IMR-90 (cell line): ENCODE data around the gene WDR43. TPM values are rescaled to one million over a fixed set of nuclear protein-coding genes. Genes with fewer than 3 reads are reported as not detected.
A peak's percentile ranks its signal among the peaks of the same experiment; 100 is the strongest.

Experiments used
- ATAC-seq: fragments of 200-7000 bp; cut with Tn5 transposase; 2 replicates; pipeline ENCODE4 v1.9.1; 2020; ENCODE audit warnings: low read depth, mild to moderate bottlenecking, moderate library complexity
- Bru-seq: library from RNA; stranded (reverse); fragments of 400-500 nt; gene quantifications from one replicate; lab custom pipeline; 2021; lab: Mats Ljungman, UMichigan
- BruChase-seq, 2 experiments: library from RNA; stranded (reverse); fragments of 400-500 nt; gene quantifications; one replicate each; lab custom pipeline; 2021; lab: Mats Ljungman, UMichigan
- BruUV-seq: library from RNA; stranded (reverse); fragments of 400-500 nt; replicated peaks from 2 replicates; lab custom pipeline; 2021; lab: Mats Ljungman, UMichigan
- CTCF ChIA-PET: fragments of 300-600 bp; formaldehyde crosslinking; extraction: SDS; loops from one replicate; lab custom pipeline; 2021; ENCODE audit warnings: antibody characterized with exemption; lab: Yijun Ruan, JAX
- POLR2A ChIA-PET: fragments of 300-600 bp; sonication (Branson Sonifier 250); formaldehyde crosslinking; loops from one replicate; lab custom pipeline; 2022; ENCODE audit warnings: antibody characterized with exemption; ENCODE audit not compliant: unreplicated experiment; lab: Charles Lee
- DNase-seq: peaks from one replicate; pipeline ENCODE4 v3.0.0; 2013
- H2AFZ ChIP-seq: replicated peaks from 2 replicates; pipeline ENCODE3; 2013; ENCODE audit warnings: low read length, mild to moderate bottlenecking; ENCODE audit not compliant: poor library complexity
- H2AK5ac ChIP-seq: 2 replicates; pipeline ENCODE4 v1.6.1; 2013; ENCODE audit warnings: low read depth, low read length, inconsistent platforms
- H2AK9ac ChIP-seq: replicated peaks from 2 replicates; pipeline ENCODE3; 2013; ENCODE audit warnings: mild to moderate bottlenecking, low read depth, low read length, moderate library complexity; ENCODE audit not compliant: poor library complexity
- H2BK120ac ChIP-seq: 2 replicates; pipeline ENCODE4 v1.6.1; 2013; ENCODE audit warnings: low read depth, low read length, inconsistent platforms
- H2BK15ac ChIP-seq: 3 replicates; pipeline ENCODE4 v1.6.1; 2013; ENCODE audit warnings: low read depth, low read length, inconsistent platforms
- H2BK20ac ChIP-seq: 2 replicates; pipeline ENCODE4 v1.6.1; 2013; ENCODE audit warnings: low read depth, mild to moderate bottlenecking, inconsistent platforms, low read length, moderate library complexity
- H2BK5ac ChIP-seq: 2 replicates; pipeline ENCODE4 v1.6.1; 2013; ENCODE audit warnings: mild to moderate bottlenecking, low read depth, low read length, inconsistent platforms; ENCODE audit not compliant: poor library complexity, severe bottlenecking
- H3K14ac ChIP-seq: replicated peaks from 2 replicates; pipeline ENCODE4 v1.6.1; 2013; ENCODE audit warnings: low read depth, low read length, inconsistent platforms
- H3K18ac ChIP-seq: 2 replicates; pipeline ENCODE4 v1.6.1; 2013; ENCODE audit warnings: low read depth, low read length, control low read depth
- H3K23ac ChIP-seq: 2 replicates; pipeline ENCODE4 v1.6.1; 2013; ENCODE audit warnings: low read depth, low read length, inconsistent platforms
- H3K27ac ChIP-seq: 2 replicates; pipeline ENCODE4 v1.5.1; 2013; ENCODE audit warnings: mild to moderate bottlenecking, control low read depth, low read length; ENCODE audit not compliant: insufficient read depth
- H3K27me3 ChIP-seq: 2 replicates; pipeline ENCODE4 v1.6.1; 2013; ENCODE audit warnings: low read length; ENCODE audit not compliant: control insufficient read depth, insufficient read depth
- H3K36me3 ChIP-seq: 2 replicates; pipeline ENCODE4 v1.6.1; 2013; ENCODE audit warnings: low read length, mixed read lengths; ENCODE audit not compliant: control insufficient read depth, insufficient read depth
- H3K4ac ChIP-seq: 2 replicates; pipeline ENCODE4 v1.6.1; 2013; ENCODE audit warnings: low read depth, low read length, inconsistent platforms
- H3K4me1 ChIP-seq: 2 replicates; pipeline ENCODE4 v1.6.1; 2013; ENCODE audit warnings: low read length, mixed read lengths; ENCODE audit not compliant: control insufficient read depth, insufficient read depth
- H3K4me2 ChIP-seq: 2 replicates; pipeline ENCODE4 v1.6.1; 2013; ENCODE audit warnings: low read depth, mild to moderate bottlenecking, control low read depth, low read length, moderate library complexity
- H3K4me3 ChIP-seq: 2 replicates; pipeline ENCODE4 v1.5.1; 2013; ENCODE audit warnings: low read depth, mild to moderate bottlenecking, control low read depth, low read length, moderate library complexity; ENCODE audit not compliant: insufficient read depth
- H3K56ac ChIP-seq: 2 replicates; pipeline ENCODE4 v1.6.1; 2013; ENCODE audit warnings: low read length, inconsistent platforms; ENCODE audit not compliant: insufficient read depth; ENCODE audit errors: extremely low read depth
- H3K79me1 ChIP-seq, 2 experiments: 2 replicates each; pipeline ENCODE4 v1.6.1; 2013; ENCODE audit warnings: low read length in 2 of 2, inconsistent platforms in 1 of 2, low read depth in 1 of 2
- H3K9ac ChIP-seq: 2 replicates; pipeline ENCODE4 v1.6.1; 2013; ENCODE audit warnings: low read depth, low read length, control low read depth
- H3K9me1 ChIP-seq: 2 replicates; pipeline ENCODE4 v1.6.1; 2013; ENCODE audit warnings: low read length, inconsistent platforms; ENCODE audit not compliant: insufficient read depth
- H3K9me3 ChIP-seq: 2 replicates; pipeline ENCODE4 v1.6.1; 2013; ENCODE audit warnings: low read length; ENCODE audit not compliant: control insufficient read depth, insufficient read depth
- H4K20me1 ChIP-seq: 2 replicates; pipeline ENCODE4 v1.6.1; 2013; ENCODE audit warnings: low read length, inconsistent platforms; ENCODE audit not compliant: insufficient read depth
- H4K5ac ChIP-seq: 2 replicates; pipeline ENCODE4 v1.6.1; 2013; ENCODE audit warnings: mild to moderate bottlenecking, low read depth, low read length, control low read depth
- H4K8ac ChIP-seq, 2 experiments: 2 replicates each; pipeline ENCODE4 v1.6.1; 2013; ENCODE audit warnings: low read depth in 2 of 2, low read length in 2 of 2, control low read depth in 1 of 2, inconsistent platforms in 1 of 2
- H4K91ac ChIP-seq: 2 replicates; pipeline ENCODE4 v1.6.1; 2013; ENCODE audit warnings: low read depth, low read length, inconsistent platforms; ENCODE audit not compliant: insufficient read depth
- CTCF ChIP-seq: conservative IDR thresholded peaks from 2 replicates; pipeline ENCODE4 v1.5.1; 2012; ENCODE audit warnings: mild to moderate bottlenecking, low read depth, low read length, improper control_type of control experiment
- FOS ChIP-seq: fragments of 150-350 bp; IDR thresholded peaks from 2 replicates; pipeline ENCODE4 v1.6.1; 2016; ENCODE audit warnings: low read depth, low read length
- MXI1 ChIP-seq: IDR thresholded peaks from 2 replicates; pipeline ENCODE4 v1.6.1; 2012; ENCODE audit warnings: low read depth, mild to moderate bottlenecking, low read length, moderate library complexity, borderline replicate concordance
- NFE2L2 ChIP-seq: fragments of 150-350 bp; IDR thresholded peaks from 2 replicates; pipeline ENCODE4 v1.6.1; 2016; ENCODE audit warnings: low read depth, mild to moderate bottlenecking, low read length
- POLR2A ChIP-seq: IDR thresholded peaks from 2 replicates; pipeline ENCODE4 v1.6.1; 2012; ENCODE audit warnings: mild to moderate bottlenecking, low read depth, low read length
- SMC3 ChIP-seq: fragments of 150-350 bp; IDR thresholded peaks from 2 replicates; pipeline ENCODE4 v1.6.1; 2016; ENCODE audit warnings: low read depth, mild to moderate bottlenecking, antibody characterized with exemption, low read length, moderate library complexity
- WGBS, 2 experiments: methylation state at CpG; one replicate each; pipeline versions ENCODE4 v1.1.5 to v1.1.7; 2013; ENCODE audit warnings: missing lambda C conversion rate in 2 of 2; ENCODE audit not compliant: insufficient read length in 1 of 2; ENCODE audit errors: extremely low coverage in 2 of 2; 5-methylcytosine and 5-hydroxymethylcytosine counted together
- dilution Hi-C: fragments of 300-500 bp; cut with HindIII; formaldehyde crosslinking; loops from one replicate; pipeline ENCODE4 v1.14.3; 2018; ENCODE audit warnings: low sequenced_read_pairs; ENCODE audit not compliant: unreplicated experiment
- in situ Hi-C: fragments of 300-500 bp; cut with MboI; formaldehyde crosslinking; loops from 3 replicates; pipeline ENCODE4 v1.14.3; 2019; ENCODE audit warnings: low sequenced_read_pairs, inconsistent platforms, mixed read lengths
- intact Hi-C: fragments of 100-400 bp; cut with micrococcal nuclease; formaldehyde crosslinking; loops from 2 replicates; pipeline ENCODE4 v1.10.0; 2022
- long read RNA-seq: library from polyadenylated mRNA; unstranded; transcript quantifications from one replicate; pipeline ENCODE4 v2.0.0, GENCODE V29; 2021; ENCODE audit not compliant: unreplicated experiment
- polyA plus RNA-seq, 3 experiments: library from polyadenylated mRNA; depleted of rRNA; stranded (reverse); fragments of >200 nt; gene quantifications; 2 replicates each; pipeline ENCODE4 v1.2.3, GENCODE V29; 2012; ENCODE audit warnings: low replicate concordance in 1 of 3
- total RNA-seq: library from RNA; depleted of rRNA; stranded (reverse); fragments of >200 nt; gene quantifications from 2 replicates; pipeline ENCODE4 v1.2.3, GENCODE V29; 2012; rRNA removed
- TF ChIP-seq, protein P1 (sequence below): fragments of 150-350 bp; IDR thresholded peaks from 2 replicates; pipeline ENCODE4 v1.6.1; 2017; ENCODE audit warnings: mild to moderate bottlenecking, antibody characterized with exemption, low read length, low read depth

The WDR43 gene, protein sequence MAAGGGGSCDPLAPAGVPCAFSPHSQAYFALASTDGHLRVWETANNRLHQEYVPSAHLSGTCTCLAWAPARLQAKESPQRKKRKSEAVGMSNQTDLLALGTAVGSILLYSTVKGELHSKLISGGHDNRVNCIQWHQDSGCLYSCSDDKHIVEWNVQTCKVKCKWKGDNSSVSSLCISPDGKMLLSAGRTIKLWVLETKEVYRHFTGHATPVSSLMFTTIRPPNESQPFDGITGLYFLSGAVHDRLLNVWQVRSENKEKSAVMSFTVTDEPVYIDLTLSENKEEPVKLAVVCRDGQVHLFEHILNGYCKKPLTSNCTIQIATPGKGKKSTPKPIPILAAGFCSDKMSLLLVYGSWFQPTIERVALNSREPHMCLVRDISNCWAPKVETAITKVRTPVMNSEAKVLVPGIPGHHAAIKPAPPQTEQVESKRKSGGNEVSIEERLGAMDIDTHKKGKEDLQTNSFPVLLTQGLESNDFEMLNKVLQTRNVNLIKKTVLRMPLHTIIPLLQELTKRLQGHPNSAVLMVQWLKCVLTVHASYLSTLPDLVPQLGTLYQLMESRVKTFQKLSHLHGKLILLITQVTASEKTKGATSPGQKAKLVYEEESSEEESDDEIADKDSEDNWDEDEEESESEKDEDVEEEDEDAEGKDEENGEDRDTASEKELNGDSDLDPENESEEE
- total RNA-seq (220 and 300 TPM in 2 replicates), polyA plus RNA-seq (2012; rRNA removed) (37.7 and 40.3 TPM in 2 replicates), Bru-seq, nascent RNA (percentile 96 among the genes with signal in this experiment), BruChase-seq, experiment 1, labeled RNA remaining after a 6-hour chase (percentile 82 among the genes with signal in this experiment), BruChase-seq, experiment 2, labeled RNA remaining after a 2-hour chase (percentile 92 among the genes with signal in this experiment)
- 4.6 and 5.3 TPM in 2 replicates for polyA plus RNA-seq (2012; cell fraction: cytosol; rRNA removed)
- 4.5 and 46.7 TPM in 2 replicates for polyA plus RNA-seq (2012; cell fraction: nucleus; rRNA removed; ENCODE audit: low replicate concordance)
- long read RNA-seq, transcript WDR43-202 (18 exons, 3,533 nt) = major isoform, 37 of 60 reads
- long read RNA-seq, partial matches to known transcripts = 16 of 60 reads
- long read RNA-seq, other reads (novel, unspliced or antisense) = 7 of 60 reads

DNA sequence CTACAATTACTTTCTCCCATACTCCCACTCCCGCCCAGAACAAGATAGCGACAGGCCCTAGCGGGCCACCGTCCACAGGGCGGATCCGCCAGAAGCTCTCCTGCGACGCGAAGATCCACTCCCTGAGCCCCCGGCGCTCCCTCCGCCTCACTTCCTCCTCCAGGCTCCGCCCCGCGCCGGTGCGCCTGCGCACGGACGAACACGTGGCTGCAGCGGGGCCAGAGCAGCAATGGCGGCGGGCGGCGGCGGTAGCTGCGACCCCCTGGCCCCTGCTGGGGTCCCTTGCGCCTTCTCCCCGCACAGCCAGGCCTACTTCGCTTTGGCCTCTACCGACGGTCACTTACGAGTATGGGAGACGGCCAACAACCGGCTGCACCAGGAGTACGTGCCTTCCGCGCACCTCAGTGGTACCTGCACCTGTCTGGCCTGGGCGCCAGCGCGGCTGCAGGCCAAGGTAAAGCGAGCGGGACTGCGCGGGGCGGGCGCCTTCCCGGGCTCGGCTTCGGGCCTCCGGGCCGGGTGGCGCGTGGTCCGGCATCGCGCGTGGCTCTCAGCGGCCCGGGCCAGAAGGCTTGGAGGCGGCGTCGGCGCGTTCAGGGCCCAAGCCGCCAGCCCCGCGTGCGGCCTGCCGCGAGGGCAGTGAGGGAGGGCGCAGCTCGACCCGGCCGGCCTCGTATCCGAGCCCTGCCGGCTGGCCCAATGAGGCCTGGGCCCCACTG lies at the start of gene WDR43:
WDR43 (plus strand) TSS at position 198 of the 719 bp plus-strand sequence; CDS start at position 230, 32 bp downstream.
- CTCF ChIA-PET = interaction anchor here (0.7 kb wide), 1 partner anchor 168 kb away, joined by 5 read pairs; no protein-coding TSS in a partner anchor
- POLR2A ChIA-PET = interaction anchor here (0.5 to 0.7 kb wide), 4 partner anchors 10 to 442 kb away, joined by 3 to 11 read pairs (median 8); no protein-coding TSS in a partner anchor
- H3K36me3 ChIP-seq = no peaks in the 10 kb centered on the region
- peak within 1 kb of the TSS; percentile 92 for H3K4ac ChIP-seq
- intact Hi-C loops (loop anchor here (10.0 kb wide), 1 partner anchor 230 kb away; no protein-coding TSS in a partner anchor), dilution Hi-C loops (no loop called here), in situ Hi-C loops (no loop called here)
- H3K27ac ChIP-seq = peak within 1 kb of the TSS; percentile 88
- peaks cover 0 to 27% of the 10 kb centered on the region in 2 experiments; a peak in 2 of 4 replicates for H3K79me1 ChIP-seq
- H4K20me1 ChIP-seq = peaks cover 44% of the 10 kb centered on the region
- peak within 1 kb of the TSS; percentile 94 for H3K14ac ChIP-seq
- peak within 1 kb of the TSS; percentile 88 for H3K4me3 ChIP-seq
- peak within 1 kb of the TSS; percentile 91 for H4K91ac ChIP-seq
- H2AK5ac ChIP-seq = peak within 1 kb of the TSS; percentile 95
- H2BK120ac ChIP-seq = 0 out of 2 replicates have a peak within 1 kb of the TSS, but pooled peaks have one; percentile 38
- H2AK9ac ChIP-seq = peak within 1 kb of the TSS; percentile 97
- peak within 1 kb of the TSS; percentile 71 for H4K5ac ChIP-seq
- peaks cover 2% of the 10 kb centered on the region; the same call in 1 of the 2 replicates for H3K4me1 ChIP-seq
- no peaks in the 10 kb centered on the region for H3K9me3 ChIP-seq
- H2BK5ac ChIP-seq = peak within 1 kb of the TSS; percentile 61
- peak within 1 kb of the TSS; percentile 78 for H3K9ac ChIP-seq
- peak within 1 kb of the TSS; percentile 93 for H3K23ac ChIP-seq
- no peaks in the 10 kb centered on the region for H3K27me3 ChIP-seq
- H3K9me1 ChIP-seq = 0 out of 2 replicates have a peak, but pooled peaks cover 2% of the 10 kb centered on the region
- H2BK15ac ChIP-seq = no peak within 1 kb of the TSS
- DNase-seq (peak; percentile 99), ATAC-seq (peak; percentile 97)
- H3K56ac ChIP-seq = peak within 1 kb of the TSS; percentile 70
- peak within 1 kb of the TSS; percentile 95 for H3K4me2 ChIP-seq
- WGBS, 2 experiments = 0% methylated on average over 59 of the region's 79 CpGs; no CpG with 5 or more reads in 1 of the 2 experiments
- peak within 1 kb of the TSS; percentile 73 to 94 for H4K8ac ChIP-seq
- no peak within 1 kb of the TSS for H2BK20ac ChIP-seq
- BruUV-seq = no TSS peak
- peak within 1 kb of the TSS; percentile 1; the same call in 1 of the 2 replicates for H3K18ac ChIP-seq
- peak within 1 kb of the TSS; percentile 90 for H2AFZ ChIP-seq
- TF ChIP-seq, protein P1, sequence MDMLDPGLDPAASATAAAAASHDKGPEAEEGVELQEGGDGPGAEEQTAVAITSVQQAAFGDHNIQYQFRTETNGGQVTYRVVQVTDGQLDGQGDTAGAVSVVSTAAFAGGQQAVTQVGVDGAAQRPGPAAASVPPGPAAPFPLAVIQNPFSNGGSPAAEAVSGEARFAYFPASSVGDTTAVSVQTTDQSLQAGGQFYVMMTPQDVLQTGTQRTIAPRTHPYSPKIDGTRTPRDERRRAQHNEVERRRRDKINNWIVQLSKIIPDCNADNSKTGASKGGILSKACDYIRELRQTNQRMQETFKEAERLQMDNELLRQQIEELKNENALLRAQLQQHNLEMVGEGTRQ = peak; percentile 89
- TF ChIP-seq NFE2L2 (no peak), FOS (no peak), SMC3 (no peak), MXI1 (peak; percentile 97), CTCF (no peak), POLR2A (peak; percentile 85)
